Fibroblast of skin of right quadriceps (primary cell): Measurements from ENCODE around the gene DPP4.
A peak's percentile ranks its signal among the peaks of the same experiment; 100 is the strongest.

Experiments used
- DNase-seq: peaks from one replicate; pipeline ENCODE4 v3.0.0-alpha.2; 2013

DPP4 gene

GRCh38 chr2:161947406-161947805 lies 126.6 kb downstream of the DPP4 start:
- DNase-seq: no peak

- peak; percentile 26 for DNase-seq
Observed at GRCh38 chr2:161946489-161947107, 127.4 kb downstream of the DPP4 start.

- DNase-seq: peak; percentile 7
Observed at GRCh38 chr2:161943011-161943410, 131.0 kb downstream of the DPP4 start.
